NCI-H1694 (cell line): Measurements from ENCODE around the gene AOX1.
"Not testable (repeated sequence)": the region's sequence is repeated elsewhere in the genome, so short reads cannot be mapped to it uniquely, and the experiment has no call there.

Source experiments
- DNase-seq: peaks from one replicate; lab custom pipeline; 2025; lab: John Stamatoyannopoulos, UW

AOX1 gene

DNA sequence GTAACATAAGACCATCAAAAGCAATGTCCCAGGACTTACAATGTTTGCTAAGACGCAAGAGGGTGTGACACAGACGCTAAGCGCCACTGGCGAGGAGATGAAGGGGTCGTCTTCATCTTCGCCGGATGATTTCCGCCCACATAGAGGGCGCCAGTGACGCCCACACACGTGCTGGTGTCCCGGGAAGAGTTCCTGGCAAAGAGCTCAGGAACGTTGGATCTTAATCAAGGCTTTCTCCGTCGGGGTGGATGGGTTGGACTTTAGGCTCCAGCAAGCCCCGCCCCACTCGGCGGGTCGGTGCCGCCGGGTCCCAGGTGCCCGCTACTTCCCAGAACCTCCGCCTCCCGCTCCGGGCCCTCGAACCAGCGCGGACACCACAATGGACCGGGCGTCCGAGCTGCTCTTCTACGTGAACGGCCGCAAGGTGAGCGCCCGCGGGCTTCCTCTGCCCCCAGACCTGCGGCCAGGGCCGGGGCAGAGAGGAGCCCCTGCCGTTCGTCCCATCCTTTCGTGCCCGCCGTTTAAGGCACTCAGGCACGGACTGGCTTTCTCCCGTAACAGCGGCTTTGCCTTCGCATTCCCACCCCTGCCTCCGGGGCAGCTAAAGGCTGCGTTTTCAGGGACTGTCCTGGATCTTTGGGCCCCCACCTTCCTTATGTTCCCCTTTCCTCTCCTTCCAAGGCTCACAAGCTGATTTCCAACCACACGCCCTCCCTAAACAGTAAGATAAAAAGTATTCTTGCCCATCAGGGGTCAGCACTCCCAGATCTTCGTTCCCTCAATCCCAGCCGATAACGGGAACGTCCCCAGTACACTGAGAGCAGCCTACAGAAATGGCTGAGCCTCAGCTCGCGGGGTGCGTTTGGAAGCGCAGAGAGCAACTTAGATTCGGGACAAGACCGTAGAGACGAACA, at the start of gene AOX1:
Gene AOX1 (plus strand): TSS at position 285 of the 914 bp plus-strand sequence. CDS start 95 bp downstream, at position 380.
- DNase-seq, result no peak

DNA sequence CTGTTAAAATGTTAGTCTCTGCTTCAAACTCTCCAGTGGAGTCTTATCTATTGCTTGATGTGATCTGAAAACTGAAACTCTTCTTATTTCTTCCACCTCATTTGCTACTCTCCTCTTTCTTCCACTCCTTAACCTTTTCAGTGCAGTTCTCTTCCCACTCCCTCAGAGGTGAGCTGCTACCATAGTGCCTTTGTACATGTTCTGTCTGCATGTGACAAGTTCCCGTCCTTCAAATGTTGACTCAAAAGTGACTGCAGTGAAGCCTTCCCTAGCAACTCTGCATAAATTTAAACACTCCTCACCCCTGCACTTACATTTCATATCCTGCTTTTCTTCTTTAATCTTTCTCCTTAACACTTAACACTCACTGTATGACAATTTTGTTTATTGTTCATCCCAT, 47.7 kb upstream of the AOX1 start:
- DNase-seq, result no peak

DNA sequence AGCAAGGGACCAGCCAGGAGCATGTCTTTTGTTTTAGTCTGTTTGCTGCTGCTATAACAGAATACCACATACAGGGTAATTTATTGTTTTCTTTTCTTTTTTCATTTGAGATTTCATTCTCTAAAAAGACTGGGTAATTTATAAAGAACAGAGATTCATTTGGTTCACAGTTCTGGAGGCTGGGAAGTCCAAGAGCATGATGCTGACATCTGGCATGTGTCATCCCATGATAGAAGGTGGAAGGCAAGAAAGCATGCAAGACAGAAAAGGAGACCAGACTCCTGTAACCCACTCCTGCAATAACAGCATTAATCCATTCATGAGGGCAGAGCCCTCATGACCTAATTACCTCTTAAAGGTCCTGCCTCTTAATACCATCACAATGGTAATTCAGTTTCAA, 45.0 kb upstream of the AOX1 start:
- no peak for DNase-seq

DNA sequence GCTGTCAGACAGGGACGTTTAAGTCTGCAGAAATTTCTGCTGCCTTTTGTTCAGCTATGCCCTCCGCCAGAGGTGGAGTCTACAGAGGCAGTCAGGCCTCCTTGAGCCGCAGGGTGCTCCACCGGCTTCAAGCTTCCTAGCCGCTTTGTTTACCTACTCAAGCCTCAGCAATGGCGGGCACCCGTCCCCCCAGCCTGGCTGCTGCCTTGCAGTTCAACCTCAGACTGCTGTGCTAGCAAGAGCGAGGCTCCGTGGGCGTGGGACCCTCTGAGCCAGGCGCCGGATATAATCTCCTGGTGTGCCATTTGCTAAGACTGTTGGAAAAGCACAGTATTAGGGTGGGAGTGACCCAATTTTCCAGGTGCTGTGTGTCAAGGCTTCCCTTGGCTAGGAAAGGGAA, 19.2 kb upstream of the AOX1 start:
- DNase-seq, result not testable (repeated sequence)

DNA sequence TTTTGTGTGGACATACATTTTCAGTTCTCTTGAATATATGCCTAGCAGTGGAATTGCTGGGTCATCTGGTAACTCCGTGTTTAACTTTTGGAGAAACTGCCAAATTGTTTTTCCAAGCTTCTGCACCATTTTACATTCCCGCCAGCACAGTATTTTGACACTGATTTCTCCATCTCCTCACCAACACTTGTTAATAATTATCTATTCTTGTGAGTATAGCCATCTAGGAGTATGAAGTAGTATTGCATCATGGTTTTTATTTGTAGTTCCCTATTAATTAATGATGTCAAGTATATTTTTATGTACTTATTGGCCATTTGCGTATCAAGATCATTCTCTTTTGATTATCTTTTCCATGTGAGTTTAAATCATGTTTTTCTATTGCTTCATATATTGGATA, 17.9 kb upstream of the AOX1 start:
- DNase-seq, result no peak

DNA sequence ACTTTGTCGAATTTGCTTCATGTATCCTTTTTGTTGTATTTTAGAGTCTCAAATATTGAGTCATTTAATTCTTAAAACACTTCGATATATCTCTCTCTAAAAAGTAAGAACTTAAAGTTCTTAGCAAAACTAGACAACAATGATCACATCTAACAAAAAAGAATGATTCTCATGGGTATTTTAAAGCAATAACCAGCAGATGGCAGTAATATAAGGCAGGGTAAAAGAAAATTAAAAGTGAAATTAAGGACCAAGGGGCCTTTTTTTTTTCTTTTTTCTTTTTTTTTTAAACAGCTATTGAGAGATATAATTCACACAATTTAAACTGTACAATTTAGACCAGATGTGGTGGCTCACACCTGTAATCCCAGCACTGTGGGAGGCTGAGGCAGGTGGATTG, 9.9 kb upstream of the AOX1 start:
- DNase-seq, result no peak

DNA sequence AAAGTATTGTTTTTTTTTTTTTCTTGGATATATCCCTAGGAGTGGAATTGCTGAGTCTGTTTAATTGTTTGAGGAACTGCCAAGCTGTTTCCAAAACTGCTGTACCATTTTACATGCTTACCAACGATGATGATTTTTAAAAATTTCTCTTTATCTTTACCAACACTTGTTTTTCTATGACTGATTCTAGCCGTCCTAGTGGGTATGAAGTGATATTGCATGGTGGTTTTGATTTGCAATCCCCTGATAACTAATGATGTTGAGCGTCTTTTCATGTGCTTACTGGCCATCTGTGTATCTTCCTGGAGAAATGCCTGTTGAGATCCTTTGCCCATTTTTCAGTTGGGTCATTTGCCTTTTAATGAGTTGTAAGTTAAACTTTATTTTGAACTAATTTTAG, 8.8 kb upstream of the AOX1 start:
- no peak for DNase-seq

DNA sequence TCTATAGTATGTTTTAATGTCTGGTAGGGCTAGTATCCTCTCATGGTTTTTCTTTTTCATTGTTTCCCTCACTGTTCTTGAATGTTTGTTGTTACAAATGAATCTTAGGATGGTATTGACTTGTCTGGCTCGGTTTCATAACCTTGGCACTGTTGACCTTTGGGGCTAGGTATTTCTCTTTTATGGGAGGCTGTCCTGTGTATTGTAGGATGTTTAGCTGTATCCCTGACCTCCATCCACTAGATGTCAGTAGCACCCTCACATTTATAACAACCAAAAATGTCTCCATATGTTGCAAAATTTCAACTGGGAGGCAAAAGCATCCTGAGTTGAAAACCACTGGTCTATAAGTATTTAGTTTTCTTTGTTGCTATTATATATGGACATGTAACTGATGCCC, 7.0 kb upstream of the AOX1 start:
- no peak for DNase-seq

DNA sequence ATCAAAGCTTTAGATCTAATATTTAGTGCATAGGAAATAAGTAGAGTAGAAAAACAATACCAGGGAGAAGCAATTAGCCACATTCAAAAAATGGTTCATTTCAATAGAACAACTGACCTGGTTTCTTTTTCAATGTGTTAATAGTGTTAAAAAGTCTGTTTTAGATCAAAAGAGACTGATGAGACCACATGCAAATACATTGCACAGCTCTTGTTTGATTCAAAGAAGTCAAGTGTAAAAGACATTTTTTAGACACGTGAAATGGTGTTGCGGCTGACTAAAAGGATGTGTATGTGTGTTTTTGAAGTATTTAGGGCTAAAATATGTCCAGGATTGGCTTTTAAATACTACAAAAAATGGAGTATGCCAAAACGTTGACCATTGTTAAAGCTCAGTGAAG, 1.2 kb upstream of the AOX1 start:
- no peak for DNase-seq

DNA sequence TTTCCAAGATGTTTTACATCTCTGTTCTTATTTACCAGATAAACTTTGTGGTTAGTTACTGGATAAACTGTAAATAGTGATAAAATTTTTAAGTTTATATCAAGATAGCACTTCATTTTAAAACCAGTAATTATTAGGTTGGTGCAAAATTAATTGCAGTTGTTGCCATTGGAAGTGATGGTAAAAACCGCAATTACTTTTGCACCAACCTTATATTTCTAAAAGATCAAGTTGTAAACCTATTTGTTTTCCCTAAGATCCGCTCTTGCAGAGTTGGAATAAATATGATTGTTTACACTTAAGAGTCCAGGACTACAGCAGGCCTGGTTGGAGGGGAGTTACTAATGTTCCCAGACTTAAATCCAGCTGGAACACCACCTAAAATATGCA, 479 bp upstream of the AOX1 start:
- DNase-seq, result no peak

DNA sequence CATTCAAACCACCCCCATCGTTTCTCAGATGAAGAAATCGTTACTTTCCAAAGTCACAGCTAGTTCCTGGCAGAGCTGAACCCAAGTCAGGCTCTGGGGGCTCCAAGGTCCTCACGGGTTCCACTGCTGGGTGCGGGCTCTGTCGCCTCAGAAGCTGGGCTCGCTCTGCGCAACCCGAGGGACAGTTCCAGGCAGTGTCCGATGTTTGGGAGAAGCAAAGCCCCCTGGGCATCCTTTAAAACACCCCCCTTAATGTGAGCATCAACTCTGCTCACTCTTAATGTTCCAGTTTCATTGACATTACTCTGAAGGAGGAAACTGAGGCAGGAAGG, 796 bp downstream of the AOX1 start:
- no peak for DNase-seq

DNA sequence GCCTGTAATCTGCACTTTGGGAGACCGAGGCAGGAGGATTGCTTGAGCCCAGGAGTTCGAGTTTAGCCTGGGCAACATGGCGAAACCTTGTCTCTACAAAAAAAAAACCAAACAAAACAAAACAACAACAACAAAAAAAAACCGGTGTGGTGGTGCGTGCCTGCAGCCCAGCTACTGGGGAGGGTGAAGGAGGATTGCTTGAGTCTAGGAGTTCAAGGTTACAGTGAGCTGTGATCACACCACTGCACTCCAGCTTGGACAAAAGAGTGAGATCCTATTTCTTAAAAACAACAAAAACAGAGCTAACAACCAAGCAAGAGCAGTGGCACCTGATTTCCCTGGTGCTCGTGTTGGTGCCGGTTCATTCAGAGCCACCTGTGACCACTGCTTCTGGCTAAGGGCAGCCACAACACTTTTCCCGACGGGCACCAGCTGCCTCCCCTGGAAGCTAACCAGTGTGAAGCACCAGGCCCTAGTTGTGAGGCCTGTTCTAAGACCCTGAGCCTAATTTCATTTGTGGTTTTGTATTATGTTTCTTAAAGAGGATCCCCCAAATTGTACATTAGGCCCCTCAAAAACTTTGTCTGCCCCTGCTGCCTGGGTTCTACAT, 1.3 kb downstream of the AOX1 start:
- no peak for DNase-seq

DNA sequence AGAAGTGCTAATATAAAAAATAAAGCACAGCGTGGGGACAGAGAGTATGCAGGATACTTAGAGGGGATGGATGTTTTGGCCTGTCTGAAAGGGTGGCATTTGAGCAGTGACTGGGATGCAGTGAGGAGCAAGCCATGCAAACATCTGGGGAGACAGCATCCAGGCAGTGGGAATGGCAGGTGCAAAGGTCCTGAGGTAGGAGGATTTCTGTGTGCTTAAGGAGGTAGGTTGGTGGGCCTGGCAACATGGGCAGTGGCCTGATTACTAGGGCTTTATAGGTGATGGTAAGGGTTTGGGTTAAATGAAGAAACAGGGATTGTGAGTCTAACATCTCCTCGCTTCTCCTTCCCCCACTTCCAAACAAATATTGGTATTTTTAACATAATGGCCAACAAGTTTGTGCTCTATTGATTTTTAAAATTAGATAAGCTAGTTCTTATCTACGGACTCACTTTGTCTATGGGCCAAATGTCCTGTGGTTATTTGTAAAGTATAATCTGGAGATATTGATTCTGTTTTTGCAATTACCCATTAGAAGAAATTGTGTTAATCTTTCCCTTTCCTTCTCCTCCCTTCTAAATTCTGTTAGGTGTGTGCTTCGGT, 2.4 kb downstream of the AOX1 start:
- DNase-seq, result no peak

DNA sequence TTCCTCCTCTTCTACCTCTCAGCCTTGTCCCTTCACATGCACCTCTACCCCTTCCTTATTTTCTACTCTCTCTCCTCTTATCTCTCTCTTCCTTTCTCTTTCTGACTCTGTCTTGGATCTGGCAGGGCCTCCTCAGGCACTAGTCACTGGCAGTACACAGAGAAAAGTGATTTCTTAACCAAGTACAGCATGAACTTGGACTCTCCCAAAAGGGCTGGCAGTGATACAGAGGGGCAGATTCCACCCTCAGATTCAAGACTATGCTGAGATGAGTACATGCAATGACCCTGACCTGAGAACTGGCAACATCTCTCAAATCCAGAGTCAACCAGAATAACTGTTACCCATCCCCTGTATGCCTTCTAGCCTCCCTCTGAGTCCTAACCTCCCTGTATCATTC, 4.3 kb downstream of the AOX1 start:
- no peak for DNase-seq

DNA sequence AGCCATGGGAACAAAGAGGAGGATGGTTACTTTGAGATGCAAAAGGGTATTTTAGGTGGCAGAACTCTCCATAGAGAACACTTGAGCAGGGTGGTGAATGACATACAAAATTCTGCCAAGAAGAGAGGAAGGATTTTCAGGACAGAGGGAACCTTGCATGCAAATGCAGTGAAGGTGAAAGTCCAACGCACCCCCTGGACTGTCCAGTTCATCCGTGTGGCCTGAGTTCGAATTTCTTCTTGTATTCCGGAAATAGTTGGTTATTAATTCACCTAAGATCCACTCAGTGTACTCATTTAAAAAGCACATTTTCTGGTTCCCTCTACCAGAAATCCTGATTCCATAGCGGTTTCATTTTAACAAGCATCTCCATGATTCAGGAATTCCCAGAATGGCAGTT, 5.5 kb downstream of the AOX1 start:
- DNase-seq, result no peak

DNA sequence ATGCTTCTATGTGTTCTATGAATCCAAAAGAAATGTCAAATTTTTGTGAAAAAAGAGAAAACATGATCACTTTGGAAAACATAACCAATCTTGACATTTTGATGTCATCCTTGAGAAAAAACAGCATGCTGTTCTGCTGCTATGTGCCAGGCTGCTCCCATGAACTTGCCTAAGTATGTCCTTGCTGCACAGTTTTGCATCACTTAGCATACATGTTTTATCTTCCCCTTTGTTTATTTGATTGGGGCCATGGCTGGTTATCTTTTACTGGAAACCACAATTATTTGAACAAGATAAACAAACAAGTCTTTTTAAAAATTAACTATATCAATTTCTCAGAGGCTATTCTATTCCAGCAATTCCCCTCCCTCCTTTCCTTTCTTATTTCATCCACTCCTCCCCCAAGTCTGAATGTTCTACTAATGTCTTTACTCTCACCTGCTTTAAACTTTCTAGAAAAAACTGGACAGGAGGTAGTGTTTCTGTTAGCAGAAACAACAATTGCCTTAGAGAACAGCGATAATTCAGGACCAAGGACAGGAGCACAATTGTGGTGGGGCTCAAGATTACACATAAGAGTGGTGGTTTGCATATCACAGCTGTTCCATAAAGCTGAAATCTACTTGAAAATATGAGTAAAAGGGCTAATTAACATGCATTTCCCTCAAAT, 6.7 kb downstream of the AOX1 start:
- no peak for DNase-seq

DNA sequence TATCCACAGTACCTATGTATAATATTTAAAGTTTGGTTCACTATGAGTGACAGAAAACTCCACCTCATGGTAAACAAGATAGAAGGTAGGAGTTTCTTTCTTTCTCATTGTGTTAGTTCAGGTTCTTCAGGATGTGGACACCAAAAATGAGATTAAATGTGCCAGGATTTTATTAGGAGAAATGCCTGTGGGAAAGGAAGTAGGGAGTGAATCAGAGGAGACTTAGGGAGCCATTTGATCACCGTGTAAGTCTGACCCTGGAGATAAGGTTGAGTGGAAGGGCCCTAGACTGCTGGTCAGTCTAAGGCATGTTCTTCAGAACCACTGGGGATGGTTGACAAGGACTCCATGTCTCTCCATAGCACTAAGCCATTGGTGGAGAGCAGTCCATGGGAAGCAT, 8.1 kb downstream of the AOX1 start:
- DNase-seq, result no peak

DNA sequence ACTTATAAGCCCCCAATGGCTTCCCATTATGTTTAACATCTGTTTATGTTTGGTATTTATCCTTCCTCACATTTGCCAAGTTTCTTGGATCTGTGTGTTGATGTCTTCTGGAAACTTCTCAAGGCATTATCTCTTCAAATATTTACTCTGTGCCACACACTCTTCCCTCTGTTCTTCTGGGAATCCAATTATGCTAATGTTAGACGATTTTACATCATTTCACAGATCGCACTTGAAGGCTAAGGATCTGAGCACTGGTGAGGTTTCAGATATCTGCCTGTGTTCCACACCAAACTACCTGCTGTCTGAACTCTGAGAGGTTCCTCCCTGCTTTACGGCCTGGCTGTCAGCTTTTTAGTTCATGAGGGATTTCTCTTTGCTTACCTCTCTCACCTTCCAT, 10.1 kb downstream of the AOX1 start:
- DNase-seq, result no peak

DNA sequence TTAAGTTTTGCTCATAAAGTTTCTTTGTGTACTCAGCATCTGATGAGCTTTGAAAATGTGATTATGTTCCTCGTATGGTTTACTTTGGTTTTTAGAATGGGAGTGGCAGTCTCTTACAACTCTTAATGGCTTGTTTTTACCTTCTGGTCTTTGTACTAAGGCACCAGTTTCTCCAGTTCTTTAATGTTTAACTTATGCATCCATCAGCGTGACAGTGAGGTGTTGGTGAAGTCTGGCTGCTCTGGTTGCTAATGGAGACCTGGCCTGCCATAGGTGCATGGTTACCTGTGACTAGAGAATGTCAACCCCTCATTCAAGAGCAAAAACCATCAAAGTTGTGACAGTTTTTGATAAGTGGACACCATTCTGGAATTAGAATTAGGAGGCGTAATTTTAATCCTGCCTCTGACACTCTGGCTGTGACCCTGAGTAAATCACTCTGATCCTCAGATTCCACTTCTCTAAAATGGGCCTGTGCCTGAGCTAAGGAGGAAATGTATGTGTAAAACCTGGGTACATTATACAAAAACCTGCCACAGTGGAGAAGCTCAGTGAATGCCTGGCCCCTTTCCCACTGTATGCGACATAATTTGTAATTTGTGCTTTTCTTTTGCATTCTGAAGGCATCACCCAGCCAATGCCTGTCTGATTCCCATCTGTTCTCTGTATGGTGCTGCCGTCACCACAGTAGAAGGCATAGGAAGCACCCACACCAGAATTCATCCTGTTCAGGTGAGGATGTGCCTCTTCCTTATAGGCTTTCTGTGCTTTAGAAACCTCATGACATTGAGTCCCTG, 11.2 kb downstream of the AOX1 start:
- DNase-seq, result no peak

DNA sequence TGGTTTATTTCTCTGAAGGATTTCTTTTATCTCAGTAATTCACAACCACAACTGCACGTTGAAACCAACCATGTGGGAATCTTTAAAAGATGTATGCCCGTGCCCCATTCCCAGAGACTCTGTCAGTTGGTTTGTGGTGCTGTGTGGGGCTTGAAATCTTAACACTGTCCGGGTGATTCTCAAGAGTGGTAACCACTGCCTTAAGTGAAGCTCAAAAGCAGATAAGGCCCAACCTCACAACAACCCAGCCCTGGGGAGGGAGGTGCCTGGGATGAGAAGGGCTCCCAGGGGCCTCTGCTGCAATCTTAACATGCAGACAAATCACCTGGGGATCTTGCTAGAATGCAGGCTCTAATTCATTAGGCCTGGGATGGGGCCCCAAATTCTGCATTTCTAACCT, 13.4 kb downstream of the AOX1 start:
- no peak for DNase-seq

DNA sequence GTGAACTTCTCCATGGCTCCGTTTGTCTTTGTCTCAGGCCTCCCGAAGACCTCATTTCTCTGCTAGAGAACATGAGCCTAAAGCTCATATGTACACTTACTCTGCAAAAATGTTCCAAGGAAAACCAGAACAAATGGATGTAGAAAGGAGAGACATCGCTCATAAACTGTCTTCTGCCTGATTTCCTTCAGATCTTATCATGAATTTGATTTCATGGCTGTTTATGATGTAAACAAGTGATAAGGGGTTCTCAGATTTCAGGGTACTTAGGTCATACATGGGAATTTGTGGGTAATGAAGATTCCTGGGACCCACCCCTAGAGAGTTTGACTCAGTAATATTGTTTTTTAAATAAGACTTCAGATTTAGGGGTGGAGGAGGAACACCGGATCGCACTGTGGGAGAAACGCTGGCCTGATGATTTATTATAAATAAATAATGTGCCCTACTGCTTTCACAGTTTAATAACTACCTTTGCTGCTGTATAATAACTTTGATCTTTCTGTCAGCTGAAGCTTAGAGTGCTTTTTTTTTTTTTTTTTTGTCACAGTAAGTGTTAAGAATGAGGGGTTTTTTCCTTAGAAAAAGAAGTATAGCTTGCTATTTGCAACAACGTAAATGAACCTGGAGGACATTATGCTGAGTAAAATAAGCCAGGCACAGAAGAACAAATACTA, 14.9 kb downstream of the AOX1 start:
- no peak for DNase-seq

DNA sequence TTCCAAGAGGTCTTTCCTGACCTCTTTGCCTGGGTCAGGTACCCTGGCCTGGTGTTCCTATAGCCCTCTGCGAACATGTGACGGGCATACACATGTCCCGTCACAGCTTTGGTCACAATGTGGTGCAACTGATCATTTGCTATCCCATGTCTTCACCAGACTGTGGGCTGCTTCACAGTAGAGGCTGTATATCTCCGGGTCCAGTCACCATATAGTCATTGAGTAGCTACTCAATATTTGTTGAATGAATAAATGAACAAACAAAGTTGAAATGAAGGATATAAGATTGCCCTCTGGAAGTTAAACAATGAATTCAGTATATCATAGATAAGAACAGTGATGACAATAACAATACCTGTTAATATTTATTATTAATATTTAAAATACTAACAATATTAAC, 16.8 kb downstream of the AOX1 start:
- no peak for DNase-seq
